Measurements from ENCODE around the gene MED27.

Gene MED27

GRCh38 chr9:131960851-131961495, 118.7 kb downstream of the MED27 start:
- Histone ChIP-seq H3K4me3 (ENCODE audit: low read length) (no peak overlapping the region), H3K27me3 (ENCODE audit: insufficient read depth, low read length) (peaks cover 40% of the 10 kb centered on the region), H3K9ac (ENCODE audit: low read depth, low read length) (no peak overlapping the region), H3K36me3 (ENCODE audit: insufficient read depth, low read length) (no peaks in the 10 kb centered on the region), H3K27ac (ENCODE audit: low read depth, low read length) (no peak overlapping the region), H3K9me3 (ENCODE audit: insufficient read depth, low read depth, low read length) (no peaks in the 10 kb centered on the region), H3K4me1 (ENCODE audit: insufficient read depth, low read length) (peaks cover 14% of the 10 kb centered on the region)
- WGBS, result 84% methylated on average over 12 of the region's 12 CpGs

- peaks cover 8% of the 10 kb centered on the region; the same call in 1 of the 2 replicates for H3K4me1 ChIP-seq (ENCODE audit: insufficient read depth, low read length)
- H3K27me3 ChIP-seq (ENCODE audit: insufficient read depth, low read length), result peaks cover 37% of the 10 kb centered on the region
- H3K9ac ChIP-seq (ENCODE audit: low read depth, low read length), result no peak overlapping the region
- 86% methylated on average over 9 of the region's 9 CpGs for WGBS
- H3K4me3 ChIP-seq (ENCODE audit: low read length), result no peak overlapping the region
- no peak overlapping the region for H3K27ac ChIP-seq (ENCODE audit: low read depth, low read length)
- no peaks in the 10 kb centered on the region for H3K9me3 ChIP-seq (ENCODE audit: insufficient read depth, low read depth, low read length)
- no peaks in the 10 kb centered on the region for H3K36me3 ChIP-seq (ENCODE audit: insufficient read depth, low read length)
Measured at GRCh38 chr9:131960311-131960710, 119.4 kb downstream of the MED27 start.

- WGBS, result 96% methylated on average over 2 of the region's 2 CpGs
- no peak overlapping the region for H3K27ac ChIP-seq (ENCODE audit: low read depth, low read length)
- H3K36me3 ChIP-seq (ENCODE audit: insufficient read depth, low read length), result no peaks in the 10 kb centered on the region
- peaks cover 33% of the 10 kb centered on the region for H3K27me3 ChIP-seq (ENCODE audit: insufficient read depth, low read length)
- H3K9ac ChIP-seq (ENCODE audit: low read depth, low read length), result no peak overlapping the region
- no peak overlapping the region for H3K4me3 ChIP-seq (ENCODE audit: low read length)
- H3K9me3 ChIP-seq (ENCODE audit: insufficient read depth, low read depth, low read length), result no peaks in the 10 kb centered on the region
- peaks cover 6% of the 10 kb centered on the region; the same call in 1 of the 2 replicates for H3K4me1 ChIP-seq (ENCODE audit: insufficient read depth, low read length)
Measured at GRCh38 chr9:131959887-131960286, 119.8 kb downstream of the MED27 start.

- no peak overlapping the region for H3K4me3 ChIP-seq (ENCODE audit: low read length)
- WGBS, result 98% methylated on average over 3 of the region's 3 CpGs
Measured at GRCh38 chr9:131959056-131959455, 120.6 kb downstream of the MED27 start.

GRCh38 chr9:131954299-131954698, 125.4 kb downstream of the MED27 start:
- Histone ChIP-seq H3K27me3 (ENCODE audit: insufficient read depth, low read length) (no peaks in the 10 kb centered on the region), H3K4me3 (ENCODE audit: low read length) (no peak overlapping the region), H3K4me1 (ENCODE audit: insufficient read depth, low read length) (no peaks in the 10 kb centered on the region; the same call in 1 of the 2 replicates), H3K36me3 (ENCODE audit: insufficient read depth, low read length) (no peaks in the 10 kb centered on the region), H3K9ac (ENCODE audit: low read depth, low read length) (no peak overlapping the region), H3K9me3 (ENCODE audit: insufficient read depth, low read depth, low read length) (no peaks in the 10 kb centered on the region), H3K27ac (ENCODE audit: low read depth, low read length) (no peak overlapping the region)
- 57% methylated on average over 1 of the region's 1 CpG for WGBS

More at GRCh38 chr9:131959056-131959455, 120.6 kb downstream of the MED27 start:
- Histone ChIP-seq H3K9me3 (ENCODE audit: insufficient read depth, low read depth, low read length) (no peaks in the 10 kb centered on the region), H3K36me3 (ENCODE audit: insufficient read depth, low read length) (no peaks in the 10 kb centered on the region), H3K27ac (ENCODE audit: low read depth, low read length) (no peak overlapping the region), H3K9ac (ENCODE audit: low read depth, low read length) (no peak overlapping the region), H3K4me1 (ENCODE audit: insufficient read depth, low read length) (peaks cover 6% of the 10 kb centered on the region; the same call in 1 of the 2 replicates), H3K27me3 (ENCODE audit: insufficient read depth, low read length) (peaks cover 25% of the 10 kb centered on the region)

GRCh38 chr9:131951905-131952304, 127.8 kb downstream of the MED27 start:
- no peak overlapping the region for H3K4me3 ChIP-seq (ENCODE audit: low read length)
- H3K9me3 ChIP-seq (ENCODE audit: insufficient read depth, low read depth, low read length), result no peaks in the 10 kb centered on the region
- no peak overlapping the region for H3K27ac ChIP-seq (ENCODE audit: low read depth, low read length)
- no peaks in the 10 kb centered on the region; the same call in 1 of the 2 replicates for H3K4me1 ChIP-seq (ENCODE audit: insufficient read depth, low read length)
- 77% methylated on average over 5 of the region's 5 CpGs for WGBS
- H3K9ac ChIP-seq (ENCODE audit: low read depth, low read length), result no peak overlapping the region
- H3K36me3 ChIP-seq (ENCODE audit: insufficient read depth, low read length), result no peaks in the 10 kb centered on the region
- no peaks in the 10 kb centered on the region for H3K27me3 ChIP-seq (ENCODE audit: insufficient read depth, low read length)

- H3K27me3 ChIP-seq (ENCODE audit: insufficient read depth, low read length), result no peaks in the 10 kb centered on the region
- no peaks in the 10 kb centered on the region; the same call in 1 of the 2 replicates for H3K4me1 ChIP-seq (ENCODE audit: insufficient read depth, low read length)
- no peaks in the 10 kb centered on the region for H3K36me3 ChIP-seq (ENCODE audit: insufficient read depth, low read length)
- 94% methylated on average over 3 of the region's 3 CpGs for whole genome bisulfite sequencing
- no peak overlapping the region for H3K27ac ChIP-seq (ENCODE audit: low read depth, low read length)
- H3K9me3 ChIP-seq (ENCODE audit: insufficient read depth, low read depth, low read length), result no peaks in the 10 kb centered on the region
- no peak overlapping the region for H3K9ac ChIP-seq (ENCODE audit: low read depth, low read length)
- no peak overlapping the region for H3K4me3 ChIP-seq (ENCODE audit: low read length)
Measured at GRCh38 chr9:131951155-131951554, 128.5 kb downstream of the MED27 start.

GRCh38 chr9:131950487-131950886, 129.2 kb downstream of the MED27 start:
- no peaks in the 10 kb centered on the region; the same call in 1 of the 2 replicates for H3K4me1 ChIP-seq (ENCODE audit: insufficient read depth, low read length)
- no peaks in the 10 kb centered on the region for H3K27me3 ChIP-seq (ENCODE audit: insufficient read depth, low read length)
- no peak overlapping the region for H3K27ac ChIP-seq (ENCODE audit: low read depth, low read length)
- no peaks in the 10 kb centered on the region for H3K36me3 ChIP-seq (ENCODE audit: insufficient read depth, low read length)
- H3K9me3 ChIP-seq (ENCODE audit: insufficient read depth, low read depth, low read length), result no peaks in the 10 kb centered on the region
- H3K4me3 ChIP-seq (ENCODE audit: low read length), result no peak overlapping the region
- H3K9ac ChIP-seq (ENCODE audit: low read depth, low read length), result no peak overlapping the region
- WGBS, result 93% methylated on average over 9 of the region's 9 CpGs

- 93% methylated on average over 2 of the region's 2 CpGs for WGBS
- no peaks in the 10 kb centered on the region for H3K36me3 ChIP-seq (ENCODE audit: insufficient read depth, low read length)
- peaks cover 18% of the 10 kb centered on the region for H3K4me1 ChIP-seq (ENCODE audit: insufficient read depth, low read length)
- no peaks in the 10 kb centered on the region for H3K27me3 ChIP-seq (ENCODE audit: insufficient read depth, low read length)
- no peaks in the 10 kb centered on the region for H3K9me3 ChIP-seq (ENCODE audit: insufficient read depth, low read depth, low read length)
- H3K4me3 ChIP-seq (ENCODE audit: low read length), result no peak overlapping the region
- H3K9ac ChIP-seq (ENCODE audit: low read depth, low read length), result no peak overlapping the region
- H3K27ac ChIP-seq (ENCODE audit: low read depth, low read length), result no peak overlapping the region
Measured at GRCh38 chr9:131946180-131946579, 133.5 kb downstream of the MED27 start.

- H3K4me3 ChIP-seq (ENCODE audit: low read length), result no peak overlapping the region
- H3K4me1 ChIP-seq (ENCODE audit: insufficient read depth, low read length), result peaks cover 18% of the 10 kb centered on the region
- no peak overlapping the region for H3K9ac ChIP-seq (ENCODE audit: low read depth, low read length)
- no peaks in the 10 kb centered on the region for H3K9me3 ChIP-seq (ENCODE audit: insufficient read depth, low read depth, low read length)
- H3K27ac ChIP-seq (ENCODE audit: low read depth, low read length), result peak overlapping the region; percentile 50; the same call in 1 of the 2 replicates
- peaks cover 5% of the 10 kb centered on the region; the same call in 1 of the 2 replicates for H3K36me3 ChIP-seq (ENCODE audit: insufficient read depth, low read length)
- no peaks in the 10 kb centered on the region for H3K27me3 ChIP-seq (ENCODE audit: insufficient read depth, low read length)
- 80% methylated on average over 12 of the region's 12 CpGs for WGBS
Measured at GRCh38 chr9:131943351-131943841, 136.3 kb downstream of the MED27 start.

GRCh38 chr9:131942146-131942720, 137.4 kb downstream of the MED27 start:
- peak overlapping the region; percentile 50; the same call in 1 of the 2 replicates for H3K27ac ChIP-seq (ENCODE audit: low read depth, low read length)
- no peaks in the 10 kb centered on the region for H3K9me3 ChIP-seq (ENCODE audit: insufficient read depth, low read depth, low read length)
- no peak overlapping the region for H3K4me3 ChIP-seq (ENCODE audit: low read length)
- peaks cover 18% of the 10 kb centered on the region for H3K4me1 ChIP-seq (ENCODE audit: insufficient read depth, low read length)
- WGBS, result 77% methylated on average over 5 of the region's 5 CpGs
- no peaks in the 10 kb centered on the region for H3K27me3 ChIP-seq (ENCODE audit: insufficient read depth, low read length)
- H3K36me3 ChIP-seq (ENCODE audit: insufficient read depth, low read length), result peaks cover 5% of the 10 kb centered on the region; the same call in 1 of the 2 replicates
- H3K9ac ChIP-seq (ENCODE audit: low read depth, low read length), result no peak overlapping the region

Data from HUES64 (cell line).